ENCODE results near the gene PRDM5.
"Not testable (repeated sequence)": the region's sequence is repeated elsewhere in the genome, so short reads cannot be mapped to it uniquely, and the experiment has no call there.

PRDM5 gene

GRCh38 chr4:120703908-120704307 lies 218.6 kb downstream of the PRDM5 start:
- no peak for DNase-seq (ENCODE audit: low spot score)

GRCh38 chr4:120699354-120699753 lies 223.2 kb downstream of the PRDM5 start:
- no peak for DNase-seq (ENCODE audit: low spot score)

- no peak for DNase-seq (ENCODE audit: low spot score)
Observed at GRCh38 chr4:120694973-120695372, 227.6 kb downstream of the PRDM5 start.

- DNase-seq (ENCODE audit: low spot score): no peak
Observed at GRCh38 chr4:120693816-120694215, 228.7 kb downstream of the PRDM5 start.

- no peak for DNase-seq (ENCODE audit: low spot score)
Observed at GRCh38 chr4:120692964-120693363, 229.6 kb downstream of the PRDM5 start.

GRCh38 chr4:120691536-120691935 lies 231.0 kb downstream of the PRDM5 start:
- no peak for DNase-seq (ENCODE audit: low spot score)

- DNase-seq (ENCODE audit: low spot score): no peak
Observed at GRCh38 chr4:120691106-120691505, 231.4 kb downstream of the PRDM5 start.

GRCh38 chr4:120688791-120689190 lies 233.7 kb downstream of the PRDM5 start:
- no peak for DNase-seq (ENCODE audit: low spot score)

- DNase-seq (ENCODE audit: low spot score): no peak
Observed at GRCh38 chr4:120685756-120686278, 236.7 kb downstream of the PRDM5 start.

GRCh38 chr4:120683897-120684540 lies 238.5 kb downstream of the PRDM5 start:
- no peak for DNase-seq (ENCODE audit: low spot score)

GRCh38 chr4:120682981-120683380 lies 239.5 kb downstream of the PRDM5 start:
- DNase-seq (ENCODE audit: low spot score): no peak

GRCh38 chr4:120680647-120681228 lies 241.8 kb downstream of the PRDM5 start:
- no peak for DNase-seq (ENCODE audit: low spot score)

- no peak for DNase-seq (ENCODE audit: low spot score)
Observed at GRCh38 chr4:120673696-120674095, 248.8 kb downstream of the PRDM5 start.

GRCh38 chr4:120672558-120673147 lies 249.9 kb downstream of the PRDM5 start:
- DNase-seq (ENCODE audit: low spot score): no peak

GRCh38 chr4:120672076-120672475 lies 250.4 kb downstream of the PRDM5 start:
- DNase-seq (ENCODE audit: low spot score): no peak

GRCh38 chr4:120671538-120671937 lies 251.0 kb downstream of the PRDM5 start:
- DNase-seq (ENCODE audit: low spot score): no peak

- DNase-seq (ENCODE audit: low spot score): no peak
Observed at GRCh38 chr4:120667102-120667501, 255.4 kb downstream of the PRDM5 start.

GRCh38 chr4:120664851-120665250 lies 257.7 kb downstream of the PRDM5 start:
- DNase-seq (ENCODE audit: low spot score): no peak

GRCh38 chr4:120659616-120660170 lies 262.8 kb downstream of the PRDM5 start:
- DNase-seq (ENCODE audit: low spot score): peak; percentile 3

- no peak for DNase-seq (ENCODE audit: low spot score)
Observed at GRCh38 chr4:120658772-120659171, 263.8 kb downstream of the PRDM5 start.

GRCh38 chr4:120653804-120654573 lies 268.5 kb downstream of the PRDM5 start:
- DNase-seq (ENCODE audit: low spot score): no peak

GRCh38 chr4:120648336-120648735 lies 274.2 kb downstream of the PRDM5 start:
- not testable (repeated sequence) for DNase-seq (ENCODE audit: low spot score)
